Progenitor cell of endocrine pancreas (in vitro differentiated cells): ENCODE data around the gene DGKB. TPM values are rescaled to one million over a fixed set of nuclear protein-coding genes. Genes with fewer than 3 reads are reported as not detected.

Source experiments
- DNase-seq: peaks from one replicate; pipeline ENCODE4 v3.0.0; 2021; ENCODE audit warnings: low spot score; ENCODE audit not compliant: unreplicated experiment
- H3K27ac Mint-ChIP-seq: 2 replicates; pipeline ENCODE4 v1.8.0; 2021; ENCODE audit warnings: mild to moderate bottlenecking, moderate library complexity, mixed read lengths
- H3K27me3 Mint-ChIP-seq: 2 replicates; pipeline ENCODE4 v1.8.0; 2021; ENCODE audit warnings: mixed read lengths
- H3K36me3 Mint-ChIP-seq: 2 replicates; pipeline ENCODE4 v1.8.0; 2022; ENCODE audit warnings: mixed read lengths; ENCODE audit not compliant: insufficient read depth
- H3K4me1 Mint-ChIP-seq: 2 replicates; pipeline ENCODE4 v1.8.0; 2021; ENCODE audit warnings: low read depth, mixed read lengths
- H3K4me3 Mint-ChIP-seq: 2 replicates; pipeline ENCODE4 v1.8.0; 2021; ENCODE audit warnings: low read depth, mild to moderate bottlenecking, moderate library complexity, mixed read lengths
- H3K9me3 Mint-ChIP-seq: 2 replicates; pipeline ENCODE4 v1.8.0; 2021; ENCODE audit warnings: low read depth, mixed read lengths
- total RNA-seq: library from RNA; stranded (reverse); gene quantifications from 2 replicates; pipeline ENCODE4 v1.2.1, GENCODE V29; 2021
- TF ChIP-seq, protein P1 (sequence below): fragments of 200-600 bp; sonication (generic); IDR thresholded peaks from one replicate; pipeline ENCODE4 v1.5.0; 2021; ENCODE audit warnings: antibody characterized with exemption, mild to moderate bottlenecking; ENCODE audit not compliant: unreplicated experiment

Gene DGKB
- total RNA-seq, 1 donor from 2014 or later: 0.74 TPM

DNA sequence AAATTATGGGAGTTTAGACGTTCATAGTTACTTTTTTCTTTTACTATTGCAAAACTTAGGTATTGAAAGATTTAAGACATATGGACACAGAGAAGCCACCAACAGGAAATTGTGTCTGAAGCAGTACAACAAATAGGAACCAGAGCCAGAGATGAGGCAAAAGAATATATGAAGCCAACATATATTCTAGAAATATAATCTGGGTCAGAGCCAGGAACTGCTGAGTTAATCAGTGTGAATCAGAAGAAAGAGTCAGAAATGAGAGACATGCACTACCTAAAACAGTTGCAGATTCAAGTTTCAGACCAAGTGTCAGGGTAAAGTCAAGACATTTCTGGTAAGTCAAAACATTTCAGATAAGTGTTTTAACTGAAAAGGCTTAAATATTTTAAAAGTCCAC is 67.7 kb downstream of the DGKB start:
- Mint-ChIP-seq H3K9me3 (no peaks in the 10 kb centered on the region), H3K4me3 (no peak overlapping the region), H3K36me3 (no peaks in the 10 kb centered on the region), H3K4me1 (peaks cover 1% of the 10 kb centered on the region), H3K27ac (no peak overlapping the region), H3K27me3 (peaks cover 11% of the 10 kb centered on the region)
- DNase-seq: no peak
- TF ChIP-seq, protein P1, sequence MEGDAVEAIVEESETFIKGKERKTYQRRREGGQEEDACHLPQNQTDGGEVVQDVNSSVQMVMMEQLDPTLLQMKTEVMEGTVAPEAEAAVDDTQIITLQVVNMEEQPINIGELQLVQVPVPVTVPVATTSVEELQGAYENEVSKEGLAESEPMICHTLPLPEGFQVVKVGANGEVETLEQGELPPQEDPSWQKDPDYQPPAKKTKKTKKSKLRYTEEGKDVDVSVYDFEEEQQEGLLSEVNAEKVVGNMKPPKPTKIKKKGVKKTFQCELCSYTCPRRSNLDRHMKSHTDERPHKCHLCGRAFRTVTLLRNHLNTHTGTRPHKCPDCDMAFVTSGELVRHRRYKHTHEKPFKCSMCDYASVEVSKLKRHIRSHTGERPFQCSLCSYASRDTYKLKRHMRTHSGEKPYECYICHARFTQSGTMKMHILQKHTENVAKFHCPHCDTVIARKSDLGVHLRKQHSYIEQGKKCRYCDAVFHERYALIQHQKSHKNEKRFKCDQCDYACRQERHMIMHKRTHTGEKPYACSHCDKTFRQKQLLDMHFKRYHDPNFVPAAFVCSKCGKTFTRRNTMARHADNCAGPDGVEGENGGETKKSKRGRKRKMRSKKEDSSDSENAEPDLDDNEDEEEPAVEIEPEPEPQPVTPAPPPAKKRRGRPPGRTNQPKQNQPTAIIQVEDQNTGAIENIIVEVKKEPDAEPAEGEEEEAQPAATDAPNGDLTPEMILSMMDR: no peak

GRCh38 chr7:14834456-14834855 is 68.1 kb downstream of the DGKB start:
- Mint-ChIP-seq H3K4me3 (no peak overlapping the region), H3K27me3 (peaks cover 11% of the 10 kb centered on the region), H3K9me3 (no peaks in the 10 kb centered on the region), H3K27ac (no peak overlapping the region), H3K36me3 (no peaks in the 10 kb centered on the region), H3K4me1 (peaks cover 1% of the 10 kb centered on the region)
- DNase-seq: no peak
- TF ChIP-seq, protein P1: no peak

DNA sequence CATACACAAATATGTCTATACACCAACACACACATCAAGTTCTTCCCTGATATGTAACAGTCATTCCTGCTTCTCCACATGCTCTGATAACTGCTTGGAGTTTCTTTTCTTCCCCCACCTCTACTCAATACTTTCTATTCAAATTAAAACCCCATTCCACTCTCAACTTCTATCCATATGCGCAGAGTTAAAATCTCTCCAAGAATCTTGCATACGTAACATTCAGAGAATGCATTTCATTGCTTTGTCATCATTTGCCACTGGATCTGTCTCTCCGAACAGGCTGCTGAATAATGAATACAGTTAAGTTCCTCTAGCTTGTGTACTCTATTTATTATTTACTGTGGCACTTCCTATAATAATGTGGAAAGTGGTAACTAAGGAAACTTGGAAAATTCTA is 68.8 kb downstream of the DGKB start:
- H3K36me3 Mint-ChIP-seq: no peaks in the 10 kb centered on the region
- H3K4me3 Mint-ChIP-seq: no peak overlapping the region
- no peak for DNase-seq
- peaks cover 11% of the 10 kb centered on the region for H3K27me3 Mint-ChIP-seq
- TF ChIP-seq, protein P1: no peak
- H3K4me1 Mint-ChIP-seq: peaks cover 1% of the 10 kb centered on the region
- H3K27ac Mint-ChIP-seq: no peak overlapping the region
- H3K9me3 Mint-ChIP-seq: no peaks in the 10 kb centered on the region

DNA sequence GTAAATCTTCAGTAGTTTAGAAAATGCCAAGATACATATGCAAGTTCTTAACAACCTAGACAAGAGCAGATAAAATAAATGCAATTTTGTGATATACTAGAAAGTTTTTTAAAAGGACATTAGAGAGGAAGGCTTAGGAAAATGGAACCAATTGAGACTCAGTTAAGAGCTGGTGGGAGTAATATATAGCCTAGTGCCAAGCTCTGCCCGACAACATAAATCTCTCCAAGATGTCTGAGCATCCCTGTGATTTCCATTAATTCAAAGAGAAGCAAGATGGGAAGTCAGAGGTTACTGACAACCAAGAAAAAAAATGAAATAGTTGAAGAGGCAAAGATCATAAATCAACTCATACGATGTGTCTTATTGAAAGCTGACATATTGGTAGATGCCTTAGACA is 74.5 kb downstream of the DGKB start:
- Mint-ChIP-seq H3K27me3 (peaks cover 10% of the 10 kb centered on the region), H3K4me3 (no peak overlapping the region), H3K27ac (no peak overlapping the region), H3K4me1 (no peaks in the 10 kb centered on the region), H3K36me3 (no peaks in the 10 kb centered on the region), H3K9me3 (no peaks in the 10 kb centered on the region)
- no peak for DNase-seq
- TF ChIP-seq, protein P1: no peak

GRCh38 chr7:14826426-14826825 is 76.1 kb downstream of the DGKB start:
- Mint-ChIP-seq H3K36me3 (no peaks in the 10 kb centered on the region), H3K27me3 (peaks cover 20% of the 10 kb centered on the region), H3K9me3 (no peaks in the 10 kb centered on the region), H3K4me3 (no peak overlapping the region), H3K4me1 (peaks cover 5% of the 10 kb centered on the region), H3K27ac (no peak overlapping the region)
- TF ChIP-seq, protein P1: no peak
- DNase-seq: no peak
